ENCODE data around the gene ADAMTS9.

- TF ChIP-seq CTCF (IDR thresholded peaks at IDR 0.05) (no peak), EP300 (IDR thresholded peaks at IDR 0.05) (no peak), POLR2A (IDR thresholded peaks at IDR 0.05) (no peak)
Measured at GRCh38 chr3:64653101-64653500, 34.7 kb downstream of the ADAMTS9 start.

Data from upper lobe of left lung (tissue), 4 donors.